GM19238 (cell line): ENCODE measurements around the gene FOXN1.
"Not testable (repeated sequence)": the region's sequence is repeated elsewhere in the genome, so short reads cannot be mapped to it uniquely, and the experiment has no call there.

Experiments
- DNase-seq: peaks from one replicate; pipeline ENCODE4 v3.0.0; 2011; ENCODE audit warnings: low spot score; ENCODE audit not compliant: insufficient read length

Gene FOXN1

GRCh38 chr17:28573040-28573380, 66.9 kb downstream of the FOXN1 start:
- DNase-seq, result no peak

GRCh38 chr17:28573521-28573920, 67.4 kb downstream of the FOXN1 start:
- no peak for DNase-seq

GRCh38 chr17:28573966-28574480, 67.9 kb downstream of the FOXN1 start:
- DNase-seq, result no peak

- no peak for DNase-seq
Observed at GRCh38 chr17:28574526-28574925, 68.4 kb downstream of the FOXN1 start.

GRCh38 chr17:28575126-28575795, 69.1 kb downstream of the FOXN1 start:
- DNase-seq, result no peak

- not testable (repeated sequence) for DNase-seq
Observed at GRCh38 chr17:28576016-28576415, 69.9 kb downstream of the FOXN1 start.

- peak; percentile 96 for DNase-seq
Observed at GRCh38 chr17:28576758-28577465, 70.8 kb downstream of the FOXN1 start, which contains the start of gene ALDOC. Gene ALDOC, minus strand, starts transcription at chr17:28576895. Its CDS starts 1,363 bp downstream, at chr17:28575532.

GRCh38 chr17:28577466-28577824, 71.3 kb downstream of the FOXN1 start:
- no peak for DNase-seq

GRCh38 chr17:28578246-28579195, 72.4 kb downstream of the FOXN1 start:
- DNase-seq, result no peak

GRCh38 chr17:28579526-28579925, 73.4 kb downstream of the FOXN1 start:
- no peak for DNase-seq

GRCh38 chr17:28580959-28581358, 74.8 kb downstream of the FOXN1 start:
- DNase-seq, result no peak

GRCh38 chr17:28582513-28582912, 76.4 kb downstream of the FOXN1 start:
- DNase-seq, result no peak

GRCh38 chr17:28584434-28584833, 78.3 kb downstream of the FOXN1 start:
- DNase-seq, result no peak

GRCh38 chr17:28585851-28586250, 79.7 kb downstream of the FOXN1 start:
- no peak for DNase-seq
